PFSK-1 (cell line): ENCODE results near the gene CAMK1D.

Source experiments
- POLR2AphosphoS5 ChIP-seq: IDR thresholded peaks from 2 replicates; pipeline ENCODE4 v1.6.1; 2012; ENCODE audit warnings: low read depth, mild to moderate bottlenecking, control low read depth, low read length, moderate library complexity
- SIN3A ChIP-seq: IDR thresholded peaks from 2 replicates; pipeline ENCODE4 v1.6.1; 2012; ENCODE audit warnings: mild to moderate bottlenecking, low read length, moderate library complexity, borderline replicate concordance; ENCODE audit not compliant: insufficient read depth
- TAF1 ChIP-seq: IDR thresholded peaks from 2 replicates; pipeline ENCODE4 v1.6.1; 2012; ENCODE audit warnings: low read length, control low read depth, borderline replicate concordance; ENCODE audit not compliant: insufficient read depth
- TF ChIP-seq, protein P1 (sequence below), 2 experiments: IDR thresholded peaks; 2 replicates each; pipeline versions ENCODE4 v1.6.1 to v1.8.0; 2011 to 2012; ENCODE audit warnings: low read depth in 2 of 2, low read length in 2 of 2, control low read depth in 1 of 2, inconsistent platforms in 1 of 2, mild to moderate bottlenecking in 1 of 2, moderate library complexity in 1 of 2; ENCODE audit not compliant: insufficient read depth in 1 of 2

DNA sequence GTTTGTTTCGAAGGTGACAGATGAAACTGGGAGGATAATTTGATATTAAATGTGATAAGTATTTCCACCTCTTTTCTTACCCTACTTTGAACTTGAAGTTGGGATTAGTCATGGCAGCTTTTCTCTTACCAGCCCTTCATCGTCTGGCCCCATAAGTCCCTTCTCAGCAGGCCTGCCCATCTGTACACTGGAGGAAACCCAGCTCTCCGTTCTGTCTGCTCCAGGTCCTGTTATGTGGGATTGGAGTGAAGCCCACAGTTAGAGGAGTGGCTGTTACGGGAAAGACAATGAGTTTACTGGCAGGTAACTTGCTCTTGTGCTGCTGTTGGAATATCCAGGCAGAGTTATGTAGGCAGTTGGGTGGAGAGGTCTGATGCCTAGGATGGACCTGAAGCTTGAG lies 127.3 kb downstream of the CAMK1D start:
- TF ChIP-seq, protein P1, sequence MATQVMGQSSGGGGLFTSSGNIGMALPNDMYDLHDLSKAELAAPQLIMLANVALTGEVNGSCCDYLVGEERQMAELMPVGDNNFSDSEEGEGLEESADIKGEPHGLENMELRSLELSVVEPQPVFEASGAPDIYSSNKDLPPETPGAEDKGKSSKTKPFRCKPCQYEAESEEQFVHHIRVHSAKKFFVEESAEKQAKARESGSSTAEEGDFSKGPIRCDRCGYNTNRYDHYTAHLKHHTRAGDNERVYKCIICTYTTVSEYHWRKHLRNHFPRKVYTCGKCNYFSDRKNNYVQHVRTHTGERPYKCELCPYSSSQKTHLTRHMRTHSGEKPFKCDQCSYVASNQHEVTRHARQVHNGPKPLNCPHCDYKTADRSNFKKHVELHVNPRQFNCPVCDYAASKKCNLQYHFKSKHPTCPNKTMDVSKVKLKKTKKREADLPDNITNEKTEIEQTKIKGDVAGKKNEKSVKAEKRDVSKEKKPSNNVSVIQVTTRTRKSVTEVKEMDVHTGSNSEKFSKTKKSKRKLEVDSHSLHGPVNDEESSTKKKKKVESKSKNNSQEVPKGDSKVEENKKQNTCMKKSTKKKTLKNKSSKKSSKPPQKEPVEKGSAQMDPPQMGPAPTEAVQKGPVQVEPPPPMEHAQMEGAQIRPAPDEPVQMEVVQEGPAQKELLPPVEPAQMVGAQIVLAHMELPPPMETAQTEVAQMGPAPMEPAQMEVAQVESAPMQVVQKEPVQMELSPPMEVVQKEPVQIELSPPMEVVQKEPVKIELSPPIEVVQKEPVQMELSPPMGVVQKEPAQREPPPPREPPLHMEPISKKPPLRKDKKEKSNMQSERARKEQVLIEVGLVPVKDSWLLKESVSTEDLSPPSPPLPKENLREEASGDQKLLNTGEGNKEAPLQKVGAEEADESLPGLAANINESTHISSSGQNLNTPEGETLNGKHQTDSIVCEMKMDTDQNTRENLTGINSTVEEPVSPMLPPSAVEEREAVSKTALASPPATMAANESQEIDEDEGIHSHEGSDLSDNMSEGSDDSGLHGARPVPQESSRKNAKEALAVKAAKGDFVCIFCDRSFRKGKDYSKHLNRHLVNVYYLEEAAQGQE (IDR thresholded peaks at IDR 0.05; ENCODE audit: insufficient read depth in 1 of 2, low read depth in 2 of 2, low read length in 2 of 2), result no peak
- TF ChIP-seq POLR2AphosphoS5 (no peak), TAF1 (no peak), SIN3A (no peak)
